Left colon (tissue), 2 donors: Measurements from ENCODE around the gene TMA7. TPM values are rescaled to one million over a fixed set of nuclear protein-coding genes. Genes with fewer than 3 reads are reported as not detected.
"Not testable (repeated sequence)": the region's sequence is repeated elsewhere in the genome, so short reads cannot be mapped to it uniquely, and the experiment has no call there.

Source experiments
- ATAC-seq: fragments of 200-7000 bp; cut with Tn5 transposase; one replicate; pipeline ENCODE4 v1.9.1; 2020; ENCODE audit warnings: mild to moderate bottlenecking, moderate library complexity
- DNase-seq, 2 donors: peaks; one replicate each; pipeline ENCODE4 v3.0.0-alpha.2; 2020
- intact Hi-C, 2 donors: fragments of 100-400 bp; cut with DNase I in 1 of 2; cut with micrococcal nuclease in 1 of 2; formaldehyde crosslinking; loops; one replicate each; pipeline versions ENCODE4 v1.11.2 to v1.14.0; 2022; cut with DNase I, micrococcal nuclease
- total RNA-seq, 2 donors: library from RNA; stranded (reverse); fragmentation: NEBNext Ultra II Directional; extraction: Animal tissue kit (Norgen Biotek cat#: 25700); gene quantifications; one replicate each; pipeline ENCODE4 v1.2.1, GENCODE V29; 2021
- donor health status: DM: no; HTN: no; CAD: no.
- donor health status: DM: yes; HTN: yes; CAD: no.

The TMA7 gene
- total RNA-seq, 2 donors from 2014 or later = 165 to 192 TPM

GRCh38 chr3:48474619-48475018, 34.6 kb downstream of the TMA7 start:
- DNase-seq = no peak
- intact Hi-C loops = no loop called here
- ATAC-seq = no peak

GRCh38 chr3:48475188-48475587, 35.1 kb downstream of the TMA7 start:
- intact Hi-C loops = no loop called here
- ATAC-seq (no peak), DNase-seq (no peak)

DNA sequence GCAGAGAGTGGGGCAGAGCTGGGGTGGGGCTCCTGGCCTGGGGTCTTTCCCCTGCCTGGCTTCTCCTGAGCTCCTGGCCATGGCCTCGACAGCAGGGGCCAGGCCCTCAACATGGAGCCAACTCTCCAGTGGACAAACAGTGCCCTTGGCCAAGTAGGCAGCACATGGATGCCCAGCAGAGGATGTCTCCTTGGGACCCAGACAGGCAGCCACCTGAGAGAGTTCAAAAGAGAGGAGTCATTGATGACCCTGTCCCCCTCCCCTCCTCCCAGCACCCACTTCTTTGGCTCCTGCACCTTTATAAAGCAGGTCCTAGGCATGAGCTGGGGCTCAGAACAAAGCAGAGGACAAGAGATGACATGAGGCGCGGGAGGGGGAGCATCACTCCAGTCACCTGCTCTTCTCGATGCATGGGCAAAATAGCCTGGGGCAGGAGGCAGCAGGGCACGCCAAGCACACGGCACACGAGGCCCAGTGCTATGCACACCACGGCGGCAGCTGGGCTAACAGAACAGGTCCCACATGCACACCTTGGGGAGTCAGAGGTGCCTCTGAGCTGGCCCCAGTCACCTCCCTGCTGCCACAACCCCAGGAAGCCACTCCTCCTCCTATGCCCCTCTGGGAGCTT, 36.5 kb downstream of the TMA7 start:
- intact Hi-C loops = no loop called here
- DNase-seq = no peak
- no peak for ATAC-seq

GRCh38 chr3:48477959-48478520, 38.0 kb downstream of the TMA7 start:
- DNase-seq = no peak
- no peak for ATAC-seq
- intact Hi-C loops = no loop called here

DNA sequence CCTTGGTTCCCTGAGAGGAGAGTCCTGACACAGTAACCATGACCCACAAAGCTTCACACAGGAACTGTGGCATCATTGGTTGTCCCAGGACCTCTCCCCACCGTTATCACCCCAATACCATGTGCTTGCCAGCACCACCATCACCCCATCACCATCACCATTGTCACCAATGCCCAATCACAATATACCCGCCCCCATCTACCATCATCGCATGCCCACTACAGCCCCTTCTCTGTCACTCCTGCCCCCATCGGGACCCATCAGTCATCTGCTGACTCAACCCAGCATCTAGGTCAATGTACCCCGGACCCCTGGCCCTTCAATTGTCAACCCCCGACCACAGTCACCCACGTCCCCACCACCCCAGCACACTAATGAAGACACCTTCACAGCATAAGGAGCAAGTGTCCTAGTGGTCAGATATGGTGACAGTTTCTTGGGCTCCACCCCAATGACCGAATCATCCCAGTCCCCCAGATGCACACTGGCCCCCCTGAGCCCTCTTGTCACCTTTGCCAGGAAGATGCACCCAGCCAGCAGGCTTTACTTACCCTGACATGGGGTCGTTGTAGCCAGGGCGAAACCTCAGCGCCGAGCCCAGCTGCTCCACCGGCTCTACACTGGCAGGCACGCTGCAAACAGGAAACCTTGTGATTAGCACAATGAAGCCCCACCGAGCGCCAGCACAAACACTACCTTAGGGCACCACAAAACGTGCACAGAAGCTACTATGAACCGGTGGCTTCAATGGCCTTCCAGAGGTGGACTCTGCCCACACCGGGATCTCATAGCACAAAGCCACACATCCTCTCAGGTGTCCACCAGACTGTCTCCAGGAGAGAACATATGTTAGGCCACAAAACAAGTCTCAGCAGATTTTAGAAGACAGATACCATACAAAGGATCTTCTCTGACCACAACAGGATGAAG, 38.8 kb downstream of the TMA7 start:
- ATAC-seq (peak; percentile 18), DNase-seq (peak in 1 of 2 donors; percentile 50)
- intact Hi-C loops = no loop called here

- DNase-seq, ATAC-seq, intact Hi-C loops: not testable (repeated sequence)
These were observed 40.8 kb downstream of the TMA7 start for GRCh38 chr3:48480891-48481290.

- intact Hi-C loops, ATAC-seq, DNase-seq: not testable (repeated sequence)
These were observed 42.8 kb downstream of the TMA7 start for GRCh38 chr3:48482822-48483221.

DNA sequence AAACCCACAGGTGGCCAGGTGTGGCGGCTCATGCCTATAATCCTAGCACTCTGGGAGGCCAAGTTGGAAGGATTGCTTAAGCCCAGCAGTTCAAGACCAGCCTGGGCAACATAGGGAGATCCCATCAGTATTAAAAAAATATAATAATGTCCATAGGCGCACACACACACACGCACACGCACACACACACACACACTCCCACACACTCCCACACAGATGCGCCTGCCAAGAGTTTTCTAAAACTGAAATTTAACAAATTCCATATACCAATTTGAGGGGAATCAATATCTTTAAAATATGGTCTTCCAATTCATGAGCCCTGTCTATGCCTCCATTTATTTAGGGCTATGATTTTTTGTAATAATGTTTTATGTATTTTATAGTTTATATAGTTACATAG, 46.9 kb downstream of the TMA7 start:
- ATAC-seq = no peak
- intact Hi-C loops = no loop called here
- no peak for DNase-seq

DNA sequence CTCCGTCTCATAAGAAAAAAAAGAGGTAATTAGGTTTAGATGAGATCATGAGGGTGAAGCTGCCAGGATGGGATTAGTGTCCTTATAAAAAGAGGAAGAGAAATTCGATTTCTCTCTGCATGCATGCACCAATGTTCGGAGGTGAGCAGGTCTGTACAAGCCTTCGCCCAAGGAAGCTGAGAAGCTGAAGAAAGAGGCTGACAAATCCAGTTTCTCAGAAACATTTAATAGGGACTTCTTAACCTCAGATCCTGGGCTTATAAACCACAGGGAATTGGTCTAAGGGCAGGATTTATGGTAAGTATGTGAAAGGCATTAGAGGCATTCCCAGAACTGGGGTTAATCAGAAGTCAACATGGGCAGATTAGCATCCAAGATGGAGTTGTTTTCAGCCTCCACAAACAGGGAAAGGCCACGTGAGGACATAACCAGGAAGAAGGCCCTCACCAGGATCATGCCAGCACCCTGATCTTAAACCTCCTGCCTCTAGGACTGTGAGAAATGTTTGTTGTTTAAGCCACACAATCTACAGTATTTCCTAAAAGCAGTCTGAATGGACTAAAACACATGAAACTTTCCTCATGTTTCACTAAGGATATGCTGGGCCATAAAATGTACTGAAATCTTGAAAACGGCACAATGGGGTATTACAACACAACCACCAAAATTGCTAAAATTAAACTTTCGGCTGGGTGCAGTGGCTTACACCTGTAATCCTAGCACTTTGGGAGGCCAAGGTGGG, 52.6 kb downstream of the TMA7 start:
- ATAC-seq (no peak), DNase-seq (no peak)

DNA sequence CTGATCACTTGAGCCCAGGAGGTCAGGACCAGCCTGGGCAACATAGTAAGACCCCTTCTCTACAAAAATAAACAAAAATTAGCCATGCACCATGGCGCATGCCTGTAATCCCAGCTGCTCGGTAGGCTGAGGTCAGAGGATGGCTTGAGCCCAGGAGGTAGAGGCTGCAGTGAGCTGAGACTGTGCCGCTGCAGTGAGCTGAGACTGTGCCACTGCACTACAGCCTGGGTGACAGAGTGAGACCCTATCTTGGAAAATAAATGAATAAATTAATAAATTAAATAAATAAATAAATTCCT, 53.1 kb downstream of the TMA7 start:
- ATAC-seq (no peak), DNase-seq (no peak)
- intact Hi-C loops = no loop called here

More for the DNA sequence above, 52.6 kb downstream of the TMA7 start:
- intact Hi-C loops = no loop called here

Other genes starting within 250 kb of the TMA7 start
- gene CAMP, start 216.8 kb upstream of the TMA7 start, total RNA-seq = under 1 TPM in 1 of 2 donors, not detected in 1; 0.40 TPM
- 1 to 10 TPM; 8.7 to 9.6 TPM for gene ZNF589, start 199.2 kb upstream of the TMA7 start, total RNA-seq
- gene NME6, start 138.9 kb upstream of the TMA7 start, total RNA-seq = 10 to 100 TPM; 22.4 to 33.5 TPM
- not detected for gene SPINK8, start 106.6 kb upstream of the TMA7 start, total RNA-seq
- gene FBXW12, start 68.0 kb upstream of the TMA7 start, total RNA-seq = not detected
- gene PLXNB1, start 10.2 kb upstream of the TMA7 start, total RNA-seq = 100 to 1,000 TPM in 1 of 2 donors, 10 to 100 TPM in 1; 91.1 to 114 TPM
- gene CCDC51, start 138 bp upstream of the TMA7 start, total RNA-seq = 10 to 100 TPM; 13.3 to 21.2 TPM
- gene ATRIP, start 6.5 kb downstream of the TMA7 start, total RNA-seq = 1 to 10 TPM; 3.8 to 4.4 TPM
- 100 to 1,000 TPM; 103 to 116 TPM for gene SHISA5, start 63.9 kb downstream of the TMA7 start, total RNA-seq
- 1 to 10 TPM; 6.0 to 10.0 TPM for gene PFKFB4, start 116.5 kb downstream of the TMA7 start, total RNA-seq
- not detected for gene UCN2, start 123.5 kb downstream of the TMA7 start, total RNA-seq
- gene COL7A1, start 155.1 kb downstream of the TMA7 start, total RNA-seq = 1 to 10 TPM; 4.5 to 5.7 TPM
- gene UQCRC1, start 169.4 kb downstream of the TMA7 start, total RNA-seq = 100 to 1,000 TPM; 613 to 797 TPM
- gene TMEM89, start 181.5 kb downstream of the TMA7 start, total RNA-seq = 1 to 10 TPM in 1 of 2 donors, under 1 TPM in 1; 0.84 to 2.2 TPM
- gene SLC26A6, start 195.2 kb downstream of the TMA7 start, total RNA-seq = 100 to 1,000 TPM; 116 to 121 TPM
- gene CELSR3, start 222.6 kb downstream of the TMA7 start, total RNA-seq = 1 to 10 TPM; 1.4 to 2.4 TPM
- gene NCKIPSD, start 245.7 kb downstream of the TMA7 start, total RNA-seq = 10 to 100 TPM; 19.5 to 24.8 TPM